Heart right ventricle (tissue), 16 donors: ENCODE measurements around the gene SEC14L1. TPM values are rescaled to one million over a fixed set of nuclear protein-coding genes. Genes with fewer than 3 reads are reported as not detected.

Source experiments
- ATAC-seq, 8 donors: fragments of 200-7000 bp; cut with Tn5 transposase; one replicate each; pipeline ENCODE4 v1.9.1; 2020; ENCODE audit warnings: mild to moderate bottlenecking in 8 of 8, moderate library complexity in 8 of 8, moderate number of reproducible peaks in 1 of 8
- DNase-seq, 2 donors: peaks; one replicate each; pipeline ENCODE4 v3.0.0-alpha.2; 2020
- H3K27ac ChIP-seq, 10 donors: fragments of 200-600 bp; sonication (generic) in 2 of 10; one replicate each; pipeline versions ENCODE4 v1.5.0 to v1.8.0; 2020 to 2022; ENCODE audit warnings: mild to moderate bottlenecking in 3 of 10
- H3K27me3 ChIP-seq, 7 donors: fragments of 200-600 bp; one replicate each; pipeline ENCODE4 v1.8.0; 2021 to 2022; ENCODE audit warnings: mild to moderate bottlenecking in 2 of 7
- H3K36me3 ChIP-seq, 9 donors: fragments of 200-600 bp; sonication (generic) in 1 of 9; one replicate each; pipeline versions ENCODE4 v1.5.0 to v1.8.0; 2020 to 2022; ENCODE audit warnings: mild to moderate bottlenecking in 2 of 9
- H3K4me1 ChIP-seq, 9 donors: fragments of 200-600 bp; sonication (generic) in 1 of 9; one replicate each; pipeline versions ENCODE4 v1.5.0 to v1.8.0; 2020 to 2022; ENCODE audit warnings: mild to moderate bottlenecking in 4 of 9
- H3K4me3 ChIP-seq, 10 donors: fragments of 200-600 bp; sonication (generic) in 2 of 10; one replicate each; pipeline versions ENCODE4 v1.5.0 to v1.8.0; 2020 to 2022; ENCODE audit warnings: mild to moderate bottlenecking in 7 of 10, moderate library complexity in 2 of 10
- H3K9me3 ChIP-seq, 11 donors: fragments of 200-600 bp in 10 of 11; sonication (generic) in 2 of 11; one replicate each; pipeline versions ENCODE4 v1.5.0 to v1.8.0; 2013 to 2022; ENCODE audit warnings: mild to moderate bottlenecking in 2 of 11, control low read depth in 1 of 11, moderate library complexity in 1 of 11
- CTCF ChIP-seq, 9 donors: fragments of 200-600 bp; sonication (generic) in 2 of 9; IDR thresholded peaks; one replicate each; pipeline versions ENCODE4 v1.5.0 to v1.8.0; 2021 to 2022; ENCODE audit warnings: antibody characterized with exemption in 9 of 9, mild to moderate bottlenecking in 5 of 9, moderate library complexity in 1 of 9
- WGBS, 2 donors: extraction: QIAGEN DNeasy Blood & Tissue Kit; methylation state at CpG; one replicate each; pipeline ENCODE4 v1.1.7; 2013; ENCODE audit warnings: inconsistent platforms in 1 of 2; 5-methylcytosine and 5-hydroxymethylcytosine counted together
- intact Hi-C, 10 donors: fragments of 100-400 bp; cut with DNase I; formaldehyde crosslinking; loops; one replicate each; pipeline versions ENCODE4 v1.11.1 to v1.14.2; 2022
- polyA plus RNA-seq, 2 donors: library from polyadenylated mRNA; stranded (reverse); fragments of 200-250 nt; gene quantifications; one replicate each; pipeline ENCODE4 v1.2.3, GENCODE V29; 2013
- total RNA-seq, 10 donors: library from RNA; stranded (reverse); fragmentation: NEBNext Ultra II Directional in 3 of 10; extraction: Animal tissue kit (Norgen Biotek cat#: 25700) in 3 of 10; gene quantifications; one replicate each; pipeline versions ENCODE4 v1.2.1 to v1.2.4, GENCODE V29; 2021 to 2023
- donor health status: Arrhythmogenic right ventricular cardiomyopathy.
- donor health status: ischemic (EF 13 %, LVEDD 7.1; RV severe dilation, severe dysfunction).
- donor health status: healthy with polysubstance abuse.
- donor health status: DM: no; HTN: yes; CAD: no.
- donor health status: DM: no; HTN: no; CAD: no.
- donor health status: ischemic (EF 25% LVEDD 6.9; RV normal size, moderate dysfunction).
- donor health status: ischemic (EF 25% LVEDD 5.7; RV mildly dilated, moderate dysfunction).
- donor health status: healthy.
- donor health status: DM: yes; HTN: yes; CAD: no.
- donor health status: Ischemic cardiomyopathy.
- donor health status: ischemic (EF 35%, LVEDD 5.7; RV mildly dilated, moderate dysfunction).
- donor health status: nonischemic (EF 11% LVEDD 7.7; RV severe dilation, severe dysfunction).
- donor health status: DM: yes; HTN: yes; CAD: no.
- donor health status: PGD.
- donor health status: ischemic (EF 29% LVEDD 5.4; RV normal size, mild dysfunction).
- donor health status: nonischemic (EF 23%, LVEDD 6.1; RV moderate dilation, normal function).

Gene SEC14L1
- total and polyA plus RNA-seq, 12 donors: 36.1 to 88.8 (median 50.0) TPM

GRCh38 chr17:77215281-77215680, 74.5 kb downstream of the SEC14L1 start:
- no peak for TF ChIP-seq CTCF (IDR thresholded peaks at IDR 0.05)
- no peaks in the 10 kb centered on the region for H3K9me3 ChIP-seq
- intact Hi-C loops: loop anchor here in 3 of 10 donors (10.0 kb wide), 1 partner anchor 120 kb away; no protein-coding TSS in a partner anchor
- peaks cover 0 to 90% (median 54%) of the 10 kb centered on the region in 9 donors for H3K36me3 ChIP-seq
- no peaks in the 10 kb centered on the region for H3K27me3 ChIP-seq
- H3K27ac ChIP-seq: peak overlapping the region in 1 of 10 donors; percentile 11
- no peak overlapping the region for H3K4me3 ChIP-seq
- DNase-seq: no peak
- no peak for ATAC-seq
- peaks cover 7 to 63% (median 27%) of the 10 kb centered on the region in 9 donors for H3K4me1 ChIP-seq
- 89 to 92% methylated on average over 16 of the region's 16 CpGs for WGBS, 2 donors

GRCh38 chr17:77216486-77216885, 75.7 kb downstream of the SEC14L1 start:
- Histone ChIP-seq H3K27ac (no peak overlapping the region), H3K4me3 (no peak overlapping the region), H3K27me3 (no peaks in the 10 kb centered on the region), H3K4me1 (peaks cover 7 to 54% (median 25%) of the 10 kb centered on the region in 9 donors), H3K36me3 (peaks cover 0 to 83% (median 42%) of the 10 kb centered on the region in 9 donors), H3K9me3 (no peaks in the 10 kb centered on the region)
- ATAC-seq: no peak
- 49 to 56% methylated on average over 5 of the region's 5 CpGs for WGBS, 2 donors
- no peak for DNase-seq
- intact Hi-C loops: loop anchor here in 3 of 10 donors (10.0 kb wide), 1 partner anchor 122 kb away; no protein-coding TSS in a partner anchor
- TF ChIP-seq CTCF (IDR thresholded peaks at IDR 0.05): no peak

GRCh38 chr17:77217123-77217522, 76.4 kb downstream of the SEC14L1 start:
- Histone ChIP-seq H3K36me3 (peaks cover 0 to 79% (median 35%) of the 10 kb centered on the region in 9 donors), H3K9me3 (no peaks in the 10 kb centered on the region), H3K27me3 (no peaks in the 10 kb centered on the region), H3K27ac (no peak overlapping the region), H3K4me3 (no peak overlapping the region), H3K4me1 (peaks cover 7 to 54% (median 19%) of the 10 kb centered on the region in 9 donors)
- intact Hi-C loops: loop anchor here in 3 of 10 donors (10.0 kb wide), 1 partner anchor 122 kb away; no protein-coding TSS in a partner anchor
- ATAC-seq (no peak), DNase-seq (no peak)
- TF ChIP-seq CTCF (IDR thresholded peaks at IDR 0.05): no peak
- 92 to 93% methylated on average over 11 of the region's 11 CpGs for WGBS, 2 donors

- Histone ChIP-seq H3K36me3 (peaks cover 0 to 74% (median 31%) of the 10 kb centered on the region in 9 donors), H3K27ac (no peak overlapping the region), H3K4me3 (no peak overlapping the region), H3K9me3 (no peaks in the 10 kb centered on the region), H3K4me1 (peaks cover 7 to 54% (median 17%) of the 10 kb centered on the region in 9 donors), H3K27me3 (no peaks in the 10 kb centered on the region)
- WGBS, 2 donors: 67 to 68% methylated on average over 11 of the region's 11 CpGs
- ATAC-seq (peak in 2 of 8 donors; percentile 2 to 7), DNase-seq (peak in 1 of 2 donors; percentile 45)
- intact Hi-C loops: loop anchor here in 3 of 10 donors (10.0 kb wide), 1 partner anchor 123 kb away; no protein-coding TSS in a partner anchor
- no peak for TF ChIP-seq CTCF (IDR thresholded peaks at IDR 0.05)
Observed at GRCh38 chr17:77217566-77217965, 76.8 kb downstream of the SEC14L1 start.
